SK-N-MC (cell line): Measurements from ENCODE around the gene HCFC1R1.

Experiments
- EZH2 ChIP-seq: fragments of 200-600 bp; sonication (generic); IDR thresholded peaks from one replicate; pipeline ENCODE4 v1.6.1; 2017; ENCODE audit warnings: antibody characterized with exemption
- FOXP2 ChIP-seq: optimal IDR thresholded peaks from 2 replicates; pipeline ENCODE3; 2011; ENCODE audit warnings: mild to moderate bottlenecking, moderate library complexity; ENCODE audit not compliant: insufficient read depth; ENCODE audit errors: extremely low read length, control extremely low read depth
- POLR2AphosphoS5 ChIP-seq: IDR thresholded peaks from 2 replicates; pipeline ENCODE4 v1.6.1; 2012; ENCODE audit warnings: mild to moderate bottlenecking, low read depth, low read length, borderline replicate concordance

DNA sequence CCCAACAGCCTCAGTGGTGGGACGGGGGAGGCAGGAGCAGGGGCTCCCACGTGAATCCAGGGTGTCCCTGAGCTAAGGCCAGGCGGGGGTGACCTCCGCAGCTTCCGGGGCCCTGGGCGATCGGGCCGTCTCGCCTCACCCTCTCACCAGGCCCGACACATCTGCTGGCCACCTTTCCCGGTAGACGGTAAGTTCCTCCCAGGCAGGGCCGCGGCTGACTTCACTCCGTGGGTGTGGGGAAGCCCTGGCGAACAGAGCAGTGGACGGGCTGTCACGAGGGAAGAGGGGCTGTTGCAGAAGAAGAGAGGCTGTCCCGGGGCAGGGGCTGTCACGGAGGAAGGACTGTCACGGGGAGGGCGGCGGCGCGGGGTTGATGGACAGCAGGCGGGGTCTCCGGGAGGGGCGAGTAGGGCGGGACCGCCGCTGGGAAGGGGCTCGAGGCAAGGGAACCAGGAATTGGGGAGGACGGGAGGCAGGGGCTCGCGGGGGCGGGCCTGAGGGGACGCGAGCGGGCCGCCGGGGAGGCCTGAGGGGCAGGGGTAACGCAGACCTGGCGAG lies 44.0 kb downstream of the HCFC1R1 start:
- TF ChIP-seq EZH2 (no peak), POLR2AphosphoS5 (no peak), FOXP2 (no peak)
